Prostate gland (tissue), 2 donors: ENCODE data around the gene ACAD9.
"Not testable (repeated sequence)": the region's sequence is repeated elsewhere in the genome, so short reads cannot be mapped to it uniquely, and the experiment has no call there.

Experiments used
- POLR2A ChIP-seq: fragments of 450-650 bp; IDR thresholded peaks from one replicate; pipeline ENCODE4 v1.6.1; 2016; ENCODE audit warnings: antibody characterized with exemption, mild to moderate bottlenecking
- POLR2AphosphoS5 ChIP-seq: sonication (generic); formaldehyde crosslinking; IDR thresholded peaks from one replicate; pipeline ENCODE4 v1.6.1; 2017; ENCODE audit warnings: antibody characterized with exemption
- TF ChIP-seq, protein P1 (sequence below), 4 experiments: fragments of 200-600 bp in 2 of 4; fragments of 450-650 bp in 2 of 4; sonication (generic) in 2 of 4; IDR thresholded peaks; 1 replicate in 3 of 4; 2 replicates in 1 of 4; pipeline ENCODE4 v1.5.1; 2016 to 2019; ENCODE audit warnings: antibody characterized with exemption in 4 of 4, mild to moderate bottlenecking in 2 of 4, moderate library complexity in 2 of 4

DNA sequence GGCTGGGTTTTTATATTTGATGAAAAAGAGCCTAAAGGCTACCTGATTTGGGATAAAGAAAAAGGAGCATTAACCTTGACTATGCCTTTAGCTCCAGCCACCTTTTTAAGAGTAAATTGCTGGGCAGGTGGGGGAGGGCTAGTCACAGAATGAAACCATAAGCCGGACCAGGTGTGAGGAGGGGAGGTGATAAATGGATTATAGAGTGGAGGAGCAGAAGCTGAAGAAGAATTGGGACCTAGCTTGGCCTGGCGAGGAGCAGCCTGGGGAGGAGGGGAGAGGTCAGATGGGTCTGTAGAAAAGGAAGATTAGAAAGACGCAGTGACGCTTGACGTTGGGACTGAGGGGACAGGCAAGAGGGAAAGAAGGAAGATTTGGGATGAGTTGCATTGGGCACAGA is 46.4 kb upstream of the ACAD9 start:
- TF ChIP-seq, protein P1, sequence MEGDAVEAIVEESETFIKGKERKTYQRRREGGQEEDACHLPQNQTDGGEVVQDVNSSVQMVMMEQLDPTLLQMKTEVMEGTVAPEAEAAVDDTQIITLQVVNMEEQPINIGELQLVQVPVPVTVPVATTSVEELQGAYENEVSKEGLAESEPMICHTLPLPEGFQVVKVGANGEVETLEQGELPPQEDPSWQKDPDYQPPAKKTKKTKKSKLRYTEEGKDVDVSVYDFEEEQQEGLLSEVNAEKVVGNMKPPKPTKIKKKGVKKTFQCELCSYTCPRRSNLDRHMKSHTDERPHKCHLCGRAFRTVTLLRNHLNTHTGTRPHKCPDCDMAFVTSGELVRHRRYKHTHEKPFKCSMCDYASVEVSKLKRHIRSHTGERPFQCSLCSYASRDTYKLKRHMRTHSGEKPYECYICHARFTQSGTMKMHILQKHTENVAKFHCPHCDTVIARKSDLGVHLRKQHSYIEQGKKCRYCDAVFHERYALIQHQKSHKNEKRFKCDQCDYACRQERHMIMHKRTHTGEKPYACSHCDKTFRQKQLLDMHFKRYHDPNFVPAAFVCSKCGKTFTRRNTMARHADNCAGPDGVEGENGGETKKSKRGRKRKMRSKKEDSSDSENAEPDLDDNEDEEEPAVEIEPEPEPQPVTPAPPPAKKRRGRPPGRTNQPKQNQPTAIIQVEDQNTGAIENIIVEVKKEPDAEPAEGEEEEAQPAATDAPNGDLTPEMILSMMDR (IDR thresholded peaks at IDR 0.05) = not testable (repeated sequence)
- TF ChIP-seq POLR2A, POLR2AphosphoS5: not testable (repeated sequence)
